H9 (cell line): ENCODE results near the gene SYK. TPM values are rescaled to one million over a fixed set of nuclear protein-coding genes. Genes with fewer than 3 reads are reported as not detected.

Experiments
- DNase-seq: peaks from one replicate; pipeline ENCODE4 v3.0.0-alpha.2; 2017
- H2AFZ ChIP-seq: one replicate; pipeline ENCODE4 v1.6.1; 2013; ENCODE audit warnings: mild to moderate bottlenecking, low read length, control low read depth, moderate library complexity
- H2AK5ac ChIP-seq: 2 replicates; pipeline ENCODE4 v1.6.1; 2013; ENCODE audit warnings: low read length, control low read depth, mixed read lengths; ENCODE audit not compliant: insufficient read length
- H2BK120ac ChIP-seq: one replicate; pipeline ENCODE4 v1.6.1; 2013; ENCODE audit warnings: low read depth, mild to moderate bottlenecking, low read length, control low read depth, inconsistent platforms; ENCODE audit not compliant: poor library complexity, severe bottlenecking
- H2BK12ac ChIP-seq: 2 replicates; pipeline ENCODE4 v1.6.1; 2013; ENCODE audit warnings: low read length, control low read depth, mixed read lengths, low read depth; ENCODE audit not compliant: insufficient read length
- H2BK15ac ChIP-seq: 2 replicates; pipeline ENCODE4 v1.6.1; 2013; ENCODE audit warnings: low read depth, low read length, control low read depth
- H2BK20ac ChIP-seq: one replicate; pipeline ENCODE4 v1.6.1; 2013; ENCODE audit warnings: low read depth, mild to moderate bottlenecking, low read length, control low read depth, inconsistent platforms; ENCODE audit not compliant: poor library complexity, severe bottlenecking
- H2BK5ac ChIP-seq: 2 replicates; pipeline ENCODE4 v1.6.1; 2013; ENCODE audit warnings: low read length, control low read depth, mixed read lengths; ENCODE audit not compliant: insufficient read length
- H3K14ac ChIP-seq: 2 replicates; pipeline ENCODE4 v1.6.1; 2013; ENCODE audit warnings: low read length, control low read depth; ENCODE audit not compliant: insufficient read depth
- H3K18ac ChIP-seq: 2 replicates; pipeline ENCODE4 v1.6.1; 2013; ENCODE audit warnings: low read depth, mild to moderate bottlenecking, mixed read lengths, low read length, control low read depth; ENCODE audit not compliant: insufficient read length
- H3K23ac ChIP-seq: 2 replicates; pipeline ENCODE4 v1.6.1; 2013; ENCODE audit warnings: low read length, control low read depth, mixed read lengths, low read depth; ENCODE audit not compliant: insufficient read length
- H3K23me2 ChIP-seq: 2 replicates; pipeline ENCODE4 v1.6.1; 2013; ENCODE audit warnings: low read depth, mild to moderate bottlenecking, mixed read lengths, low read length, control low read depth; ENCODE audit not compliant: insufficient read length, poor library complexity, severe bottlenecking
- H3K27ac ChIP-seq: 2 replicates; pipeline ENCODE4 v1.5.1; 2013; ENCODE audit warnings: low read length, control low read depth, mixed read lengths, low read depth; ENCODE audit not compliant: insufficient read length
- H3K27me3 ChIP-seq: 2 replicates; pipeline ENCODE4 v1.6.1; 2013; ENCODE audit warnings: low read length, control low read depth, inconsistent platforms; ENCODE audit not compliant: insufficient read depth
- H3K4ac ChIP-seq: 2 replicates; pipeline ENCODE4 v1.6.1; 2013; ENCODE audit warnings: low read depth, mild to moderate bottlenecking, control low read depth, inconsistent platforms, low read length, moderate library complexity
- H3K4me1 ChIP-seq: 2 replicates; pipeline ENCODE4 v1.6.1; 2013; ENCODE audit warnings: low read length, control low read depth, inconsistent platforms; ENCODE audit not compliant: insufficient read depth
- H3K4me2 ChIP-seq: 2 replicates; pipeline ENCODE4 v1.6.1; 2013; ENCODE audit warnings: low read length, control low read depth, mixed read lengths; ENCODE audit not compliant: insufficient read length, insufficient read depth
- H3K56ac ChIP-seq: 2 replicates; pipeline ENCODE4 v1.6.1; 2013; ENCODE audit warnings: low read depth, mild to moderate bottlenecking, mixed read lengths, low read length, control low read depth; ENCODE audit not compliant: insufficient read length
- H3K79me1 ChIP-seq: 2 replicates; pipeline ENCODE4 v1.6.1; 2013; ENCODE audit warnings: low read depth, mild to moderate bottlenecking, moderate library complexity, low read length, control low read depth, inconsistent platforms; ENCODE audit not compliant: insufficient read depth, poor library complexity, severe bottlenecking
- H3K79me2 ChIP-seq: 2 replicates; pipeline ENCODE4 v1.6.1; 2013; ENCODE audit warnings: low read length, control low read depth, inconsistent platforms; ENCODE audit not compliant: insufficient read depth
- H3K9ac ChIP-seq: 2 replicates; pipeline ENCODE4 v1.6.1; 2013; ENCODE audit warnings: low read length, control low read depth, mixed read lengths; ENCODE audit not compliant: insufficient read length; ENCODE audit errors: extremely low read depth
- H3K9me3 ChIP-seq: one replicate; pipeline ENCODE4 v1.6.1; 2013; ENCODE audit warnings: low read depth, low read length, inconsistent platforms; ENCODE audit not compliant: control insufficient read depth
- H3T11ph ChIP-seq: one replicate; pipeline ENCODE4 v1.6.1; 2013; ENCODE audit warnings: mild to moderate bottlenecking, low read length, control low read depth, inconsistent platforms
- H4K20me1 ChIP-seq: one replicate; pipeline ENCODE4 v1.6.1; 2013; ENCODE audit not compliant: control insufficient read depth, insufficient read length, insufficient read depth
- H4K5ac ChIP-seq: 2 replicates; pipeline ENCODE4 v1.6.1; 2013; ENCODE audit warnings: low read depth, mild to moderate bottlenecking, mixed read lengths, low read length, control low read depth; ENCODE audit not compliant: insufficient read length
- H4K8ac ChIP-seq: replicated peaks from 2 replicates; pipeline ENCODE4 v1.6.1; 2013; ENCODE audit warnings: low read length, control low read depth, mixed read lengths, low read depth; ENCODE audit not compliant: insufficient read length
- H4K91ac ChIP-seq: 2 replicates; pipeline ENCODE4 v1.6.1; 2013; ENCODE audit warnings: low read depth, mild to moderate bottlenecking, moderate library complexity, mixed read lengths, low read length, control low read depth; ENCODE audit not compliant: insufficient read length
- H3K27ac Mint-ChIP-seq, 3 experiments: 2 replicates in 2 of 3; 3 replicates in 1 of 3; pipeline ENCODE4 v1.8.0; 2020 to 2021; ENCODE audit warnings: mixed read lengths in 3 of 3, mild to moderate bottlenecking in 1 of 3, moderate library complexity in 1 of 3
- H3K27me3 Mint-ChIP-seq: 2 replicates; pipeline ENCODE4 v1.8.0; 2021; ENCODE audit warnings: low read depth, mild to moderate bottlenecking, moderate library complexity, mixed read lengths
- H3K36me3 Mint-ChIP-seq, 3 experiments: 2 replicates in 2 of 3; 3 replicates in 1 of 3; pipeline ENCODE4 v1.8.0; 2020 to 2021; ENCODE audit warnings: low read depth in 3 of 3, mixed read lengths in 3 of 3; ENCODE audit not compliant: insufficient read depth in 1 of 3
- H3K4me1 Mint-ChIP-seq, 2 experiments: 2 replicates each; pipeline ENCODE4 v1.8.0; 2020; ENCODE audit warnings: mixed read lengths in 2 of 2
- H3K4me3 Mint-ChIP-seq, 2 experiments: 2 replicates in 1 of 2; 3 replicates in 1 of 2; pipeline ENCODE4 v1.8.0; 2020 to 2021; ENCODE audit warnings: mild to moderate bottlenecking in 2 of 2, mixed read lengths in 2 of 2, moderate library complexity in 1 of 2
- H3K9me3 Mint-ChIP-seq, 2 experiments: 2 replicates in 1 of 2; 3 replicates in 1 of 2; pipeline ENCODE4 v1.8.0; 2020; ENCODE audit warnings: mild to moderate bottlenecking in 2 of 2, mixed read lengths in 2 of 2, moderate library complexity in 1 of 2
- WGBS: extraction: QIAGEN DNeasy Blood & Tissue Kit; methylation state at CpG from one replicate; pipeline ENCODE4 v1.1.7; 2013; ENCODE audit warnings: missing lambda C conversion rate, low lambda C conversion rate, mixed read lengths; ENCODE audit not compliant: insufficient read length; ENCODE audit errors: extremely low coverage; 5-methylcytosine and 5-hydroxymethylcytosine counted together
- total RNA-seq: library from RNA; stranded (reverse); gene quantifications from 2 replicates; pipeline ENCODE4 v1.2.1, GENCODE V29; 2021
- TF ChIP-seq, protein P1 (sequence below): fragments of 200-600 bp; sonication (generic); conservative IDR thresholded peaks from 3 replicates; pipeline ENCODE4 v1.8.0; 2021; ENCODE audit warnings: antibody characterized with exemption, mild to moderate bottlenecking

The SYK gene
- total RNA-seq, 1 experiment from 2014 or later, result 7.9 TPM

DNA sequence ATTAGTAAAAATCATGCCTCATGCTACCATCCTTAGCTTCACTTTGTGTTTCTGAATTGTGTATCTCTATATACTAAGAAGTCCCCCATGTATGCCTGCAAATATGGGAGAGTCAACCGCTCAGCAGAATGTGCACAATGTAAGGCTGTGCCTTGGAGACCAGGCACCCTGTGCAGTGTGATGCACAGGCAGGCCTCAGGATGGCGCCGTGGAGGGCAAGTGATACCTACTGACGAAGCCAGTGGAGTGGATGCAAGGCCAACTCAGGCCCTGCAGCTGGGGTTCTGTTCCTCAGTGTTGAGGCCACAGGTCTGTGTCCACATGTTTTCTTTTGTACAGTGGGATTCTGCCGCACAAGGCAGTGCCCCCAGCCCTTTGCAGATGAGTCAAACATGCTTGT, 28.4 kb downstream of the SYK start:
- no peak overlapping the region for H3K4me3 Mint-ChIP-seq
- no peak overlapping the region for H2BK5ac ChIP-seq
- no peaks in the 10 kb centered on the region for H3K23me2 ChIP-seq
- no peak overlapping the region for H4K8ac ChIP-seq
- H3K56ac ChIP-seq, result no peak overlapping the region
- TF ChIP-seq, protein P1, sequence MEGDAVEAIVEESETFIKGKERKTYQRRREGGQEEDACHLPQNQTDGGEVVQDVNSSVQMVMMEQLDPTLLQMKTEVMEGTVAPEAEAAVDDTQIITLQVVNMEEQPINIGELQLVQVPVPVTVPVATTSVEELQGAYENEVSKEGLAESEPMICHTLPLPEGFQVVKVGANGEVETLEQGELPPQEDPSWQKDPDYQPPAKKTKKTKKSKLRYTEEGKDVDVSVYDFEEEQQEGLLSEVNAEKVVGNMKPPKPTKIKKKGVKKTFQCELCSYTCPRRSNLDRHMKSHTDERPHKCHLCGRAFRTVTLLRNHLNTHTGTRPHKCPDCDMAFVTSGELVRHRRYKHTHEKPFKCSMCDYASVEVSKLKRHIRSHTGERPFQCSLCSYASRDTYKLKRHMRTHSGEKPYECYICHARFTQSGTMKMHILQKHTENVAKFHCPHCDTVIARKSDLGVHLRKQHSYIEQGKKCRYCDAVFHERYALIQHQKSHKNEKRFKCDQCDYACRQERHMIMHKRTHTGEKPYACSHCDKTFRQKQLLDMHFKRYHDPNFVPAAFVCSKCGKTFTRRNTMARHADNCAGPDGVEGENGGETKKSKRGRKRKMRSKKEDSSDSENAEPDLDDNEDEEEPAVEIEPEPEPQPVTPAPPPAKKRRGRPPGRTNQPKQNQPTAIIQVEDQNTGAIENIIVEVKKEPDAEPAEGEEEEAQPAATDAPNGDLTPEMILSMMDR, result 0 out of 3 replicates have a peak, but pooled peaks have one; percentile 22
- H3K4me2 ChIP-seq, result no peak overlapping the region
- H3K27ac Mint-ChIP-seq, result no peak overlapping the region
- H3K14ac ChIP-seq, result no peak overlapping the region; the same call in 1 of the 2 replicates
- no peaks in the 10 kb centered on the region for H3K79me2 ChIP-seq
- no peak overlapping the region for H2BK120ac ChIP-seq
- H4K5ac ChIP-seq, result no peak overlapping the region
- DNase-seq, result peak; percentile 27
- H3K79me1 ChIP-seq, result no peaks in the 10 kb centered on the region
- H2BK20ac ChIP-seq, result no peak overlapping the region
- no peaks in the 10 kb centered on the region for H3K27me3 ChIP-seq
- H3K4me1 Mint-ChIP-seq, result peaks cover 0 to 8% of the 10 kb centered on the region in 2 experiments; a peak in 2 of 4 replicates
- no CpG with 5 or more reads among the region's 5 CpGs for WGBS
- no peak overlapping the region for H3K18ac ChIP-seq
- H3K36me3 Mint-ChIP-seq, result no peaks in the 10 kb centered on the region; a peak in 2 of 7 replicates
- H3K9me3 Mint-ChIP-seq, result no peaks in the 10 kb centered on the region; a peak in 1 of 5 replicates
- no peak overlapping the region for H3K4ac ChIP-seq
- H4K20me1 ChIP-seq, result no peaks in the 10 kb centered on the region
- H4K91ac ChIP-seq, result no peak overlapping the region
- H2AK5ac ChIP-seq, result no peak overlapping the region
- no peak overlapping the region for H3K9ac ChIP-seq
- no peak overlapping the region for H3K23ac ChIP-seq
- H3K4me1 ChIP-seq, result no peaks in the 10 kb centered on the region
- H2AFZ ChIP-seq, result no peak overlapping the region
- no peaks in the 10 kb centered on the region for H3K9me3 ChIP-seq
- H3T11ph ChIP-seq, result no peak overlapping the region
- H2BK12ac ChIP-seq, result no peak overlapping the region
- H2BK15ac ChIP-seq, result no peak overlapping the region
- no peaks in the 10 kb centered on the region; the same call in 1 of the 2 replicates for H3K27me3 Mint-ChIP-seq
- no peak overlapping the region for H3K27ac ChIP-seq
